NCI-H526 (cell line): ENCODE results near the gene CSKMT.
A peak's percentile ranks its signal among the peaks of the same experiment; 100 is the strongest.
"Not testable (repeated sequence)": the region's sequence is repeated elsewhere in the genome, so short reads cannot be mapped to it uniquely, and the experiment has no call there.

ENCODE experiments used
- DNase-seq, 2 experiments: peaks; one replicate each; lab custom pipeline; 2025; lab: John Stamatoyannopoulos, UW

CSKMT gene

GRCh38 chr11:62665075-62665598, at the start of gene CSKMT, which contains the start of gene C11orf98:
Gene CSKMT (plus strand): TSS chr11:62665312. CDS start chr11:62665880, 568 bp downstream.
Gene C11orf98 (minus strand): TSS chr11:62665210. CDS start chr11:62665169, 41 bp downstream.
- peak; percentile 82 to 98 for DNase-seq

- no peak for DNase-seq
These were observed 49.6 kb upstream of the CSKMT start for GRCh38 chr11:62615521-62615920.

GRCh38 chr11:62616957-62617356, 48.2 kb upstream of the CSKMT start:
- not testable (repeated sequence) for DNase-seq

GRCh38 chr11:62621027-62621566, 44.0 kb upstream of the CSKMT start:
- DNase-seq = no peak

GRCh38 chr11:62621567-62622470, 43.3 kb upstream of the CSKMT start, which contains the start of gene B3GAT3:
Gene B3GAT3 (minus strand): TSS chr11:62621986. CDS start chr11:62621947, 39 bp downstream.
- peak; percentile 97 to 99 for DNase-seq

GRCh38 chr11:62622476-62623089, 42.5 kb upstream of the CSKMT start:
- no peak for DNase-seq

GRCh38 chr11:62627713-62628112, 37.4 kb upstream of the CSKMT start:
- DNase-seq = no peak

GRCh38 chr11:62632492-62632891, 32.6 kb upstream of the CSKMT start:
- no peak for DNase-seq

GRCh38 chr11:62644220-62644619, 20.9 kb upstream of the CSKMT start:
- no peak for DNase-seq

- DNase-seq = no peak
These were observed 19.5 kb upstream of the CSKMT start for GRCh38 chr11:62645671-62645945.

GRCh38 chr11:62645946-62646824, 18.9 kb upstream of the CSKMT start, which contains the start of gene GANAB:
Gene GANAB (minus strand): TSS chr11:62646613. CDS start chr11:62646599, 14 bp downstream.
- peak; percentile 97 to 100 for DNase-seq

GRCh38 chr11:62646825-62647608, 18.1 kb upstream of the CSKMT start:
- no peak for DNase-seq

- no peak for DNase-seq
These were observed 17.5 kb upstream of the CSKMT start for GRCh38 chr11:62647609-62648005.

GRCh38 chr11:62648185-62648966, 16.7 kb upstream of the CSKMT start:
- no peak for DNase-seq

- DNase-seq = no peak
These were observed 16.1 kb upstream of the CSKMT start for GRCh38 chr11:62648967-62649364.

GRCh38 chr11:62649486-62649885, 15.6 kb upstream of the CSKMT start:
- DNase-seq = no peak

GRCh38 chr11:62650283-62650682, 14.8 kb upstream of the CSKMT start:
- DNase-seq = not testable (repeated sequence)

GRCh38 chr11:62652161-62653006, 12.7 kb upstream of the CSKMT start:
- DNase-seq = no peak

- no peak for DNase-seq
These were observed 10.8 kb upstream of the CSKMT start for GRCh38 chr11:62654297-62654696.
